ENCODE measurements around the gene GYG2.
A peak's percentile ranks its signal among the peaks of the same experiment; 100 is the strongest.
"Not testable (repeated sequence)": the region's sequence is repeated elsewhere in the genome, so short reads cannot be mapped to it uniquely, and the experiment has no call there.

Gene GYG2

GRCh38 chrX:2828344-2828958 is at the start of gene GYG2:
Gene GYG2, plus strand, starts transcription at chrX:2828930. Its CDS starts 1,259 bp downstream, at chrX:2830189.
- DNase-seq (ENCODE audit: low spot score) = no peak

GRCh38 chrX:2780472-2781225 is 48.1 kb upstream of the GYG2 start:
- not testable (repeated sequence) for DNase-seq (ENCODE audit: low spot score)

GRCh38 chrX:2781226-2781571 is 47.5 kb upstream of the GYG2 start:
- no peak for DNase-seq (ENCODE audit: low spot score)

GRCh38 chrX:2781698-2782097 is 47.0 kb upstream of the GYG2 start:
- DNase-seq (ENCODE audit: low spot score) = no peak

- no peak for DNase-seq (ENCODE audit: low spot score)
Measured at GRCh38 chrX:2782171-2782570, 46.6 kb upstream of the GYG2 start.

- DNase-seq (ENCODE audit: low spot score) = no peak
Measured at GRCh38 chrX:2782778-2783177, 46.0 kb upstream of the GYG2 start.

- DNase-seq (ENCODE audit: low spot score) = no peak
Measured at GRCh38 chrX:2784026-2784425, 44.7 kb upstream of the GYG2 start.

- DNase-seq (ENCODE audit: low spot score) = no peak
Measured at GRCh38 chrX:2785538-2785937, 43.2 kb upstream of the GYG2 start.

GRCh38 chrX:2788980-2789379 is 39.8 kb upstream of the GYG2 start:
- no peak for DNase-seq (ENCODE audit: low spot score)

GRCh38 chrX:2789569-2789968 is 39.2 kb upstream of the GYG2 start:
- no peak for DNase-seq (ENCODE audit: low spot score)

GRCh38 chrX:2793752-2794151 is 35.0 kb upstream of the GYG2 start:
- no peak for DNase-seq (ENCODE audit: low spot score)

- DNase-seq (ENCODE audit: low spot score) = no peak
Measured at GRCh38 chrX:2794336-2794735, 34.4 kb upstream of the GYG2 start.

- not testable (repeated sequence) for DNase-seq (ENCODE audit: low spot score)
Measured at GRCh38 chrX:2796808-2797207, 31.9 kb upstream of the GYG2 start.

- no peak for DNase-seq (ENCODE audit: low spot score)
Measured at GRCh38 chrX:2799369-2799768, 29.4 kb upstream of the GYG2 start.

- not testable (repeated sequence) for DNase-seq (ENCODE audit: low spot score)
Measured at GRCh38 chrX:2799980-2800379, 28.8 kb upstream of the GYG2 start.

GRCh38 chrX:2801223-2801622 is 27.5 kb upstream of the GYG2 start:
- DNase-seq (ENCODE audit: low spot score) = no peak

GRCh38 chrX:2802376-2803090 is 26.2 kb upstream of the GYG2 start:
- not testable (repeated sequence) for DNase-seq (ENCODE audit: low spot score)

GRCh38 chrX:2803486-2803885 is 25.2 kb upstream of the GYG2 start:
- not testable (repeated sequence) for DNase-seq (ENCODE audit: low spot score)

GRCh38 chrX:2804106-2804843 is 24.5 kb upstream of the GYG2 start:
- DNase-seq (ENCODE audit: low spot score) = not testable (repeated sequence)

GRCh38 chrX:2804858-2805257 is 23.9 kb upstream of the GYG2 start:
- not testable (repeated sequence) for DNase-seq (ENCODE audit: low spot score)

- no peak for DNase-seq (ENCODE audit: low spot score)
Measured at GRCh38 chrX:2811271-2811670, 17.5 kb upstream of the GYG2 start.

- peak; percentile 50 for DNase-seq (ENCODE audit: low spot score)
Measured at GRCh38 chrX:2812161-2812907, 16.4 kb upstream of the GYG2 start.

Data from CD4-positive, alpha-beta T cell treated with Interleukin-15 for 4 hours (primary cell).